K562 (cell line): Measurements from ENCODE around the gene OR5AU1. TPM values are rescaled to one million over a fixed set of nuclear protein-coding genes. Genes with fewer than 3 reads are reported as not detected.

ENCODE experiments used
- AFF4 ChIP-seq: sonication (generic); formaldehyde crosslinking; IDR thresholded peaks from 2 replicates; pipeline ENCODE4 v1.8.0; 2023; ENCODE audit warnings: mild to moderate bottlenecking, missing genetic modification reagents
- HNRNPK ChIP-seq: fragments of 200-400 bp; formaldehyde crosslinking; IDR thresholded peaks from one replicate; pipeline ENCODE4 v1.6.1; 2018; ENCODE audit warnings: mild to moderate bottlenecking, low read depth, low read length; ENCODE audit not compliant: poor library complexity, severe bottlenecking
- LARP7 ChIP-seq: fragments of 450-650 bp; IDR thresholded peaks from 2 replicates; pipeline ENCODE4 v1.6.1; 2016
- NFE2L1 ChIP-seq: fragments of 450-650 bp; IDR thresholded peaks from 2 replicates; pipeline ENCODE4 v1.6.1; 2016; ENCODE audit warnings: missing genetic modification characterization, low read depth, mild to moderate bottlenecking, missing compliant biosample characterization, moderate library complexity, borderline replicate concordance
- REST ChIP-seq, 2 experiments: fragments of 450-650 bp; formaldehyde crosslinking in 1 of 2; IDR thresholded peaks; 2 replicates each; pipeline versions ENCODE4 v1.4.0 to v1.6.1; 2014 to 2020; ENCODE audit warnings: mild to moderate bottlenecking in 2 of 2, borderline replicate concordance in 1 of 2, low read depth in 1 of 2
- SREBF2 ChIP-seq: sonication (generic); formaldehyde crosslinking; IDR thresholded peaks from 2 replicates; pipeline ENCODE4 v1.4.0; 2020; ENCODE audit warnings: mild to moderate bottlenecking, missing genetic modification reagents
- STAG1 ChIP-seq: sonication (generic); formaldehyde crosslinking; IDR thresholded peaks from 2 replicates; pipeline ENCODE4 v1.5.0; 2020; ENCODE audit warnings: missing genetic modification reagents, borderline replicate concordance
- TAF1 ChIP-seq: IDR thresholded peaks from 2 replicates; pipeline ENCODE4 v1.6.1; 2011; ENCODE audit warnings: mild to moderate bottlenecking, low read length, moderate library complexity; ENCODE audit not compliant: insufficient read depth, control insufficient read depth, severe bottlenecking; ENCODE audit errors: extremely low read depth
- ZNF561 ChIP-seq: fragments of 450-650 bp; formaldehyde crosslinking; conservative IDR thresholded peaks from 2 replicates; pipeline ENCODE4 v1.4.0; 2020; ENCODE audit warnings: mild to moderate bottlenecking, moderate library complexity
- polyA plus RNA-seq, 8 experiments: library from polyadenylated mRNA; depleted of rRNA in 4 of 8; stranded (reverse) in 5 of 8; unstranded in 3 of 8; fragments of >200 nt; fragmentation: Nextera tagmentation in 2 of 8; fragmentation: Illumina TruSeq in 1 of 8; extraction: Ambion mirVana in 2 of 8; extraction: Trizol in 1 of 8; gene quantifications; 2 replicates each; pipeline versions ENCODE4 v1.2.1 to v1.2.3, GENCODE V29; 2011 to 2014; ENCODE audit warnings: inconsistent platforms in 1 of 8, missing spikeins in 1 of 8
- total RNA-seq, 7 experiments: library from RNA; depleted of rRNA in 6 of 7; stranded (reverse); fragments of >200 nt in 6 of 7; fragmentation: Illumina TruSeq in 2 of 7; extraction: Trizol in 2 of 7; gene quantifications; 2 replicates each; pipeline versions ENCODE4 v1.2.1 to v1.2.3, GENCODE V29; 2011 to 2021; ENCODE audit warnings: low replicate concordance in 1 of 7

OR5AU1 gene
- total and polyA plus RNA-seq, 9 of the 15 experiments (the other 6 are each of a cell fraction or from before 2014, with no cell fraction given): not detected

- TF ChIP-seq TAF1: no peak
- TF ChIP-seq AFF4: no peak
- no peak for TF ChIP-seq ZNF561 (CRISPR knock-in tag)
- TF ChIP-seq LARP7: no peak
- no peak for TF ChIP-seq HNRNPK
- TF ChIP-seq REST (IDR thresholded peaks at IDR 0.05; ENCODE audit: borderline replicate concordance): no peak
- TF ChIP-seq REST (CRISPR knock-in tag; IDR thresholded peaks at IDR 0.05; ENCODE audit: low read depth): no peak
- TF ChIP-seq STAG1 (CRISPR knock-in tag): no peak
- no peak for TF ChIP-seq SREBF2 (CRISPR knock-in tag)
- TF ChIP-seq NFE2L1 (tag): no peak
Observed at GRCh38 chr14:21162081-21162480, 6.2 kb upstream of the OR5AU1 start (continued).
